Sigmoid colon (tissue), 7 donors: ENCODE data around the gene PGLYRP1. TPM values are rescaled to one million over a fixed set of nuclear protein-coding genes. Genes with fewer than 3 reads are reported as not detected.

Experiments used
- DNase-seq: peaks from one replicate; pipeline ENCODE4 v3.0.0-alpha.2; 2019
- H3K27ac ChIP-seq, 4 donors: fragments of 200-600 bp; sonication (generic); one replicate each; pipeline ENCODE4 v1.5.1; 2016 to 2019; ENCODE audit warnings: mild to moderate bottlenecking in 1 of 4
- H3K27me3 ChIP-seq, 3 donors: fragments of 200-600 bp; sonication (generic); one replicate each; pipeline ENCODE4 v1.5.1; 2019; ENCODE audit warnings: mild to moderate bottlenecking in 1 of 3
- H3K36me3 ChIP-seq, 4 donors: fragments of 200-600 bp; sonication (generic); one replicate each; pipeline ENCODE4 v1.5.1; 2016 to 2019
- H3K4me1 ChIP-seq, 4 donors: fragments of 200-600 bp; sonication (generic); one replicate each; pipeline ENCODE4 v1.5.1; 2017 to 2019
- H3K4me3 ChIP-seq, 4 donors: fragments of 200-600 bp; sonication (generic); one replicate each; pipeline ENCODE4 v1.5.1; 2017 to 2019; ENCODE audit warnings: mild to moderate bottlenecking in 2 of 4, moderate library complexity in 1 of 4
- H3K9me3 ChIP-seq, 4 donors: fragments of 200-600 bp in 3 of 4; sonication (generic) in 3 of 4; one replicate each; pipeline versions ENCODE4 v1.5.1 to v1.6.1; 2013 to 2019
- CTCF ChIP-seq, 4 experiments: fragments of 450-650 bp in 3 of 4; fragments of 200-600 bp in 1 of 4; IDR thresholded peaks; one replicate each; pipeline ENCODE4 v1.5.1; 2016 to 2019; ENCODE audit warnings: antibody characterized with exemption in 4 of 4, mild to moderate bottlenecking in 3 of 4, moderate library complexity in 2 of 4
- EP300 ChIP-seq, 4 donors: sonication (generic); formaldehyde crosslinking; IDR thresholded peaks; one replicate each; pipeline ENCODE4 v1.6.1; 2017; ENCODE audit warnings: antibody characterized with exemption in 4 of 4
- POLR2A ChIP-seq, 2 donors: fragments of 450-650 bp; IDR thresholded peaks; one replicate each; pipeline ENCODE4 v1.6.1; 2016; ENCODE audit warnings: antibody characterized with exemption in 2 of 2, mild to moderate bottlenecking in 2 of 2, moderate library complexity in 2 of 2
- POLR2AphosphoS5 ChIP-seq, 4 donors: sonication (generic); formaldehyde crosslinking; IDR thresholded peaks; one replicate each; pipeline ENCODE4 v1.6.1; 2017; ENCODE audit warnings: antibody characterized with exemption in 4 of 4
- WGBS, 2 donors: extraction: QIAGEN DNeasy Blood & Tissue Kit; methylation state at CpG; one replicate each; pipeline ENCODE4 v1.1.7; 2013; 5-methylcytosine and 5-hydroxymethylcytosine counted together
- intact Hi-C: fragments of 100-400 bp; cut with DNase I; formaldehyde crosslinking; loops from one replicate; pipeline ENCODE4 v1.15.1; 2023
- polyA plus RNA-seq, 3 donors: library from polyadenylated mRNA; stranded (reverse); fragments of 200-250 nt; gene quantifications; one replicate each; pipeline ENCODE4 v1.2.3, GENCODE V29; 2013
- total RNA-seq, 4 donors: library from RNA; depleted of rRNA; stranded (reverse); fragments of >200 nt; gene quantifications; one replicate each; pipeline ENCODE4 v1.1.0, GENCODE V29; 2016
- donor health status: healthy with polysubstance abuse.
- donor health status: Bipolar disorder and iron deficiency.
- donor health status: healthy.

Gene PGLYRP1
- total and polyA plus RNA-seq, 7 donors, result 0.12 TPM; not detected in 6

GRCh38 chr19:46019270-46019669, 3.6 kb downstream of the PGLYRP1 start:
- TF ChIP-seq CTCF (IDR thresholded peaks at IDR 0.05) (no peak), POLR2AphosphoS5 (IDR thresholded peaks at IDR 0.05) (no peak), POLR2A (IDR thresholded peaks at IDR 0.05) (no peak), EP300 (IDR thresholded peaks at IDR 0.05) (no peak)
- intact Hi-C loops, result loop anchor here (5.0 kb wide), 1 partner anchor 157 kb away; the partner anchor contains the start of genes FOXA3 and SYMPK
- H3K27me3 ChIP-seq, result peaks cover 32 to 47% (median 38%) of the 10 kb centered on the region in 3 donors
- WGBS, 2 donors, result 92 to 93% methylated on average over 13 of the region's 13 CpGs
- no peaks in the 10 kb centered on the region for H3K9me3 ChIP-seq
- no peaks in the 10 kb centered on the region for H3K36me3 ChIP-seq
- H3K4me3 ChIP-seq, result no peak overlapping the region
- DNase-seq, result peak; percentile 52
- H3K4me1 ChIP-seq, result peaks cover 0 to 26% (median 22%) of the 10 kb centered on the region in 4 donors
- no peak overlapping the region for H3K27ac ChIP-seq

- intact Hi-C loops, result loop anchor here (5.0 kb wide), 1 partner anchor 156 kb away; the partner anchor contains the start of genes FOXA3 and SYMPK
- peak; percentile 60 for DNase-seq
These were observed 4.1 kb downstream of the PGLYRP1 start for GRCh38 chr19:46018729-46019251.

GRCh38 chr19:46017874-46018675, 4.8 kb downstream of the PGLYRP1 start:
- WGBS, 2 donors, result 97% methylated on average over 15 of the region's 15 CpGs
- H3K9me3 ChIP-seq, result no peaks in the 10 kb centered on the region

More at GRCh38 chr19:46018729-46019251, 4.1 kb downstream of the PGLYRP1 start:
- Histone ChIP-seq H3K27ac (no peak overlapping the region), H3K36me3 (no peaks in the 10 kb centered on the region), H3K4me3 (no peak overlapping the region), H3K9me3 (no peaks in the 10 kb centered on the region), H3K4me1 (peaks cover 0 to 26% (median 22%) of the 10 kb centered on the region in 4 donors), H3K27me3 (peaks cover 34 to 47% (median 38%) of the 10 kb centered on the region in 3 donors)
- TF ChIP-seq EP300 (IDR thresholded peaks at IDR 0.05) (no peak), POLR2A (IDR thresholded peaks at IDR 0.05) (no peak), POLR2AphosphoS5 (IDR thresholded peaks at IDR 0.05) (no peak), CTCF (IDR thresholded peaks at IDR 0.05) (no peak)
- 97% methylated on average over 10 of the region's 10 CpGs for WGBS, 2 donors

GRCh38 chr19:46017095-46017429, 5.8 kb downstream of the PGLYRP1 start:
- 48 to 57% methylated on average over 7 of the region's 7 CpGs for WGBS, 2 donors
- no peak overlapping the region for H3K27ac ChIP-seq
- no peaks in the 10 kb centered on the region for H3K36me3 ChIP-seq
- DNase-seq, result peak; percentile 64
- no peak overlapping the region for H3K4me3 ChIP-seq
- peaks cover 23 to 47% (median 44%) of the 10 kb centered on the region in 3 donors for H3K27me3 ChIP-seq
- TF ChIP-seq CTCF (IDR thresholded peaks at IDR 0.05) (peak in 3 of 4 experiments; percentile 20 to 42 (median 41)), EP300 (IDR thresholded peaks at IDR 0.05) (no peak), POLR2A (IDR thresholded peaks at IDR 0.05) (no peak)
- H3K9me3 ChIP-seq, result no peaks in the 10 kb centered on the region
- intact Hi-C loops, result loop anchor here (5.0 kb wide), 1 partner anchor 155 kb away; the partner anchor contains the start of genes FOXA3 and SYMPK
- peaks cover 0 to 26% (median 22%) of the 10 kb centered on the region in 4 donors for H3K4me1 ChIP-seq

More at GRCh38 chr19:46017874-46018675, 4.8 kb downstream of the PGLYRP1 start:
- DNase-seq, result peak; percentile 61
- H3K36me3 ChIP-seq, result no peaks in the 10 kb centered on the region
- H3K4me1 ChIP-seq, result peaks cover 0 to 26% (median 22%) of the 10 kb centered on the region in 4 donors
- H3K27ac ChIP-seq, result no peak overlapping the region
- intact Hi-C loops, result loop anchor here (5.0 kb wide), 1 partner anchor 156 kb away; the partner anchor contains the start of genes FOXA3 and SYMPK
- H3K27me3 ChIP-seq, result peaks cover 32 to 47% (median 41%) of the 10 kb centered on the region in 3 donors
- TF ChIP-seq POLR2AphosphoS5 (IDR thresholded peaks at IDR 0.05) (no peak), POLR2A (IDR thresholded peaks at IDR 0.05) (no peak), CTCF (IDR thresholded peaks at IDR 0.05) (no peak), EP300 (IDR thresholded peaks at IDR 0.05) (no peak)
- H3K4me3 ChIP-seq, result no peak overlapping the region
